ENCODE results near the gene FBL. TPM values are rescaled to one million over a fixed set of nuclear protein-coding genes. Genes with fewer than 3 reads are reported as not detected.
"Not testable (repeated sequence)": the region's sequence is repeated elsewhere in the genome, so short reads cannot be mapped to it uniquely, and the experiment has no call there.

The FBL gene
- total and polyA plus RNA-seq, 9 donors: 218 to 532 (median 378) TPM

DNA sequence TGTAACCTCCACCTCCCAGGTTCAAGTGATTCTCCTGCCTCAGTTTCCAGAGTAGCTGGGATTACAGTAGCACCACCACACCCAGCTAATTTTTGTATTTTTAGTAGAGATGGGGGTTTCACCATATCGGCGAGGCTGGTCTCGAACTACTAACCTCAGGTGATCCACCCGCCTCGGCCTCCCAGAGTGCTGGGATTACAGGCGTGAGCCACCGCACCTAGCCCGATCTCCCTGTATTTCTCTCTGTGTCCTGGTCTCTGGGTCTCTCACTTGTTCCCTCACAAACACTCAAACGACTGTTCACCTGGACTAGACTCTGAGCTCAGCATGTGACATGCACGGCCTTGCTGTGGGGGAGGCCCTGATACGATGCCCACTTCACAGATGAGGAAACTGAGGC lies 32.7 kb upstream of the FBL start:
- intact Hi-C loops (cut with DNase I): loop anchor here in 1 of 4 donors (2.0 kb wide), 1 partner anchor 14 kb away; no protein-coding TSS in a partner anchor
- WGBS, 3 donors: 75 to 90% (median 83%) methylated on average over 11 of the region's 11 CpGs
- H3K4me3 ChIP-seq; H3K36me3 ChIP-seq; H3K9me3 ChIP-seq; H3K27ac ChIP-seq; H3K27me3 ChIP-seq; H3K4me1 ChIP-seq (ENCODE audit: insufficient read depth); DNase-seq: not testable (repeated sequence)

- TF ChIP-seq, protein P1, sequence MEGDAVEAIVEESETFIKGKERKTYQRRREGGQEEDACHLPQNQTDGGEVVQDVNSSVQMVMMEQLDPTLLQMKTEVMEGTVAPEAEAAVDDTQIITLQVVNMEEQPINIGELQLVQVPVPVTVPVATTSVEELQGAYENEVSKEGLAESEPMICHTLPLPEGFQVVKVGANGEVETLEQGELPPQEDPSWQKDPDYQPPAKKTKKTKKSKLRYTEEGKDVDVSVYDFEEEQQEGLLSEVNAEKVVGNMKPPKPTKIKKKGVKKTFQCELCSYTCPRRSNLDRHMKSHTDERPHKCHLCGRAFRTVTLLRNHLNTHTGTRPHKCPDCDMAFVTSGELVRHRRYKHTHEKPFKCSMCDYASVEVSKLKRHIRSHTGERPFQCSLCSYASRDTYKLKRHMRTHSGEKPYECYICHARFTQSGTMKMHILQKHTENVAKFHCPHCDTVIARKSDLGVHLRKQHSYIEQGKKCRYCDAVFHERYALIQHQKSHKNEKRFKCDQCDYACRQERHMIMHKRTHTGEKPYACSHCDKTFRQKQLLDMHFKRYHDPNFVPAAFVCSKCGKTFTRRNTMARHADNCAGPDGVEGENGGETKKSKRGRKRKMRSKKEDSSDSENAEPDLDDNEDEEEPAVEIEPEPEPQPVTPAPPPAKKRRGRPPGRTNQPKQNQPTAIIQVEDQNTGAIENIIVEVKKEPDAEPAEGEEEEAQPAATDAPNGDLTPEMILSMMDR (IDR thresholded peaks at IDR 0.05): no peak
- TF ChIP-seq POLR2A (IDR thresholded peaks at IDR 0.05) (no peak), EP300 (IDR thresholded peaks at IDR 0.05) (no peak)
- 89 to 92% (median 89%) methylated on average over 1 of the region's 1 CpG for WGBS, 3 donors
- no peak overlapping the region for H3K4me3 ChIP-seq
- H3K36me3 ChIP-seq: no peaks in the 10 kb centered on the region
- H3K27ac ChIP-seq: no peak overlapping the region
- intact Hi-C loops (cut with DNase I): loop anchor here in 1 of 4 donors (2.0 kb wide), 1 partner anchor 14 kb away; no protein-coding TSS in a partner anchor
- H3K9me3 ChIP-seq: no peaks in the 10 kb centered on the region
- H3K4me1 ChIP-seq (ENCODE audit: insufficient read depth): no peaks in the 10 kb centered on the region
- DNase-seq: no peak
- no peaks in the 10 kb centered on the region for H3K27me3 ChIP-seq
Measured at GRCh38 chr19:39878398-39878797, 32.2 kb upstream of the FBL start.

GRCh38 chr19:39877982-39878381 lies 31.8 kb upstream of the FBL start:
- not testable (repeated sequence) for H3K4me3 ChIP-seq; DNase-seq; H3K4me1 ChIP-seq (ENCODE audit: insufficient read depth); H3K27ac ChIP-seq; H3K36me3 ChIP-seq; H3K9me3 ChIP-seq; H3K27me3 ChIP-seq
- WGBS, 3 donors: 80 to 81% (median 81%) methylated on average over 15 to 17 of the region's 17 CpGs
- intact Hi-C loops (cut with DNase I): loop anchor here in 1 of 4 donors (2.0 kb wide), 1 partner anchor 15 kb away; no protein-coding TSS in a partner anchor

DNA sequence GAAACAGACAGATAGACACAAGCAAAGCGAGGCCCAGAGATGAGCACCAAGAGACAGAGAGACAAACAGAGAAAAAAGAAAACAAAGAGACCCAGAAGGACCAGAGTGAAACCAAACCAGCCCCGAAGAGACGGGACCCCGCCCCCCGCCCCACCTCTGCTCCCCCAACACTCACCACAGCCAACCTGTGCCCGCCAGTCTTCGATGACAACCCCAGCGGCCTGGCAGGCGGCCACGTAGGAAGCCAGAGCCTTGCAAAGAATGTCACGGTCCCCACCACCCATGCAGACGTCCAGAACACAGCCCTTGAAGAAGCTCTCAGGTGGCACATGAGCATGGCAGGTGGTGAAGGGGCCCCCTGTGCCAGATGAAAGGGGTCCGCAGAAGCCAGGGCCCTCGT lies 31.3 kb upstream of the FBL start:
- intact Hi-C loops (cut with DNase I); H3K4me1 ChIP-seq (ENCODE audit: insufficient read depth); H3K9me3 ChIP-seq; H3K4me3 ChIP-seq; H3K36me3 ChIP-seq; DNase-seq; H3K27me3 ChIP-seq; H3K27ac ChIP-seq: not testable (repeated sequence)
- WGBS, 3 donors: 68 to 78% (median 76%) methylated on average over 5 to 14 of the region's 14 CpGs

GRCh38 chr19:39876486-39876885 lies 30.3 kb upstream of the FBL start:
- DNase-seq; H3K36me3 ChIP-seq; H3K27ac ChIP-seq; H3K27me3 ChIP-seq; H3K4me3 ChIP-seq; H3K4me1 ChIP-seq (ENCODE audit: insufficient read depth); intact Hi-C loops (cut with DNase I); H3K9me3 ChIP-seq: not testable (repeated sequence)
- 89 to 100% (median 97%) methylated on average over 2 of the region's 11 CpGs for WGBS, 3 donors

DNA sequence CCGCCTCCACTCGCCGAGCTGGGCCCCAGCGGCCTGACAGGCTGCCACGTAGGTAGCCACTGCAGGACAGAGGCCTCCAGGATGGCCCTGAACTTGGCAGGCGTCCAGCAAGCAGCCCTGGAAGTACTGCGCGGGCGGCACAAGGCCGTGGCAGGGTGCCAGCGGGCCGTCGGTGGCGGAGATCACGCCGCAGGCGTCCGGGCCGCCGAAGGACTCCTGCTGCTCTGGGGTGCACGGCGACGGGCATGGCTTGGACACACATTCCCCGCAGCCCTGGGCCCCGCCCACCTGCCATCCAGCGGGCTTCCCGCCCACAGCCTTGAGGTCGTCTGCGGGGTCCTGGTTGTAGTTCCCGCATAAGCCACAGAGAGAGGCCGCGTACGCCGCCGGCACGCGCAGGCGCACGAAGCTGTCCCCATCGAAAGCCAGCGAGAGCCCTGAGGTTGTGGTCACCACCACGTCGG lies 29.3 kb upstream of the FBL start:
- H3K27ac ChIP-seq; intact Hi-C loops (cut with DNase I); H3K4me3 ChIP-seq; H3K9me3 ChIP-seq; H3K27me3 ChIP-seq; H3K36me3 ChIP-seq; H3K4me1 ChIP-seq (ENCODE audit: insufficient read depth): not testable (repeated sequence)
- WGBS, 3 donors: 17 to 49% (median 24%) methylated on average over 21 to 43 of the region's 43 CpGs
- DNase-seq: peak in 1 of 5 donors; percentile 43

- no peak for TF ChIP-seq POLR2A (IDR thresholded peaks at IDR 0.05)
- TF ChIP-seq, protein P1 (IDR thresholded peaks at IDR 0.05): no peak
- no peak for TF ChIP-seq EP300 (IDR thresholded peaks at IDR 0.05)
- 86 to 100% (median 96%) methylated on average over 1 of the region's 1 CpG for WGBS, 3 donors
- H3K27me3 ChIP-seq: no peaks in the 10 kb centered on the region
Measured at GRCh38 chr19:39874404-39874803, 28.2 kb upstream of the FBL start.

More at GRCh38 chr19:39874404-39874803, 28.2 kb upstream of the FBL start:
- intact Hi-C loops (cut with DNase I): no loop called here
- Histone ChIP-seq H3K9me3 (no peaks in the 10 kb centered on the region), H3K4me3 (no peak overlapping the region), H3K4me1 (ENCODE audit: insufficient read depth) (no peaks in the 10 kb centered on the region), H3K27ac (no peak overlapping the region), H3K36me3 (no peaks in the 10 kb centered on the region)
- DNase-seq: no peak

Measured in ovary (tissue), 9 donors.